SH-SY5Y (cell line): Measurements from ENCODE around the gene KAT8.

Experiments
- GATA2 ChIP-seq: IDR thresholded peaks from 2 replicates; pipeline ENCODE4 v1.6.1; 2011; ENCODE audit warnings: mild to moderate bottlenecking, low read depth, low read length
- GATA3 ChIP-seq: IDR thresholded peaks from 2 replicates; pipeline ENCODE4 v1.6.1; 2011; ENCODE audit warnings: low read depth, mild to moderate bottlenecking, low read length, moderate library complexity

The KAT8 gene

DNA sequence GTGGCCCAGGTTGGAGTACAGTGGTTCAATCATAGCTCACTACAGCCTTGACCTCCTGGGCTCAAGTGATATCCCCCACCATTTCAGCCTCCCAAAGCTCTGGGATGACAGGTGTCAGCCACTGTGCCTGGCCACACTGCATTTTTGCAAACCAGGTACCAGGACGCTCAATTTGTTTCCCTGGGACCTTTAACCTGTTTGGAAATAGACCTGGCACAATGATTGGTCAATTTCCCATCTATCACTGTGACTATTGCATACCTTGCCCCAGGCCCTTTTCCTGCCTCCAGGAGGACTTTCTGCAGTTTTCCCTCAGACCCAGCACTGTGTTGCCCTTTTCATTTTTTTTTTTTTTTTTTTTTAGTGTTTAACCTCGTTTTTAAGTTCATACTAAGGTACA lies 51.4 kb downstream of the KAT8 start:
- no peak for TF ChIP-seq GATA2
- no peak for TF ChIP-seq GATA3

DNA sequence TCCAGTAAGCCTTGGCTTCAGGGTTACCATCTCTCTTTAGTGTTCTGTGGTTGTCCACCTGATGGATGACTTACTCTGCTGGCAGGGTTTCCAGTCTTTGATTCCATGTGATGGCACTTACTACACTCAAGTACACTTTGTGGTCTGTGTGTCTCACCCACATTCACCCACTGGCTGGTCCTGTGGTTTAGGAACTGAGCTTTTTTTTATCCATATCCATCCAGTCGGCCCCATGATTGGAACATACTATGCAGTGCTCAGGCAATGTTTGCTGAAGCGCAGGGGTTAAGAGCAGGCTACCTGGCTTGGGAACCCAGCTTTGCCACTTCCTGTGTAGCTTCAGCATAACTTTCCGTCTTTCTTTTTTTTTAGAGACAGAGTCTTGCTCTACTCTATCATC lies 59.7 kb downstream of the KAT8 start:
- no peak for TF ChIP-seq GATA3

DNA sequence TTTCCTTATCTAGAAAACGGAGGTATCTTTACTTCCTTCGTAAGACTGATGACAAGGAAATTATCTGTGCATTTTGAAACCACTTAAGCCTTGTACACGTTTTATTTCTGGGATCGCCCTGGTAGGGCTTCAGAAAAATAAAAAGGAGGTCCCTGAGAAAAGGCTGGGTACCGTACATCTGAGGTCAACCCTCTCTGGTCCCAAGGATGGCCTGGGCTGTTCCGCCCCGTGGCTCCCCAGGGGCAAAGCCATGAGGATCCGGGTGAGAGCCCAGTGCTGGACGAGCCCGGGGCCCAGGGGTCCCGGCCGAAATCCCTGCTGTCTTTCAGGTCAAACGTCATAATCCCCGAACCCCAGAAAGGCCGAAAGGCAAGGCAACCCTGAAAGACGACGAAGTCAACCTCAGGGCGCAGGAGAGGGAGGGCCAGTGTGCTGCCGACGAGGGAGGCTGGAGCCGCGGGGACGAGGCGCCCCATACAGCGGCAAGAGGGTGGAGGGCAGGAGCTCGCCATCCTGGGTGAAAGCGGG lies 61.8 kb downstream of the KAT8 start:
- no peak for TF ChIP-seq GATA3
- TF ChIP-seq GATA2, result no peak

DNA sequence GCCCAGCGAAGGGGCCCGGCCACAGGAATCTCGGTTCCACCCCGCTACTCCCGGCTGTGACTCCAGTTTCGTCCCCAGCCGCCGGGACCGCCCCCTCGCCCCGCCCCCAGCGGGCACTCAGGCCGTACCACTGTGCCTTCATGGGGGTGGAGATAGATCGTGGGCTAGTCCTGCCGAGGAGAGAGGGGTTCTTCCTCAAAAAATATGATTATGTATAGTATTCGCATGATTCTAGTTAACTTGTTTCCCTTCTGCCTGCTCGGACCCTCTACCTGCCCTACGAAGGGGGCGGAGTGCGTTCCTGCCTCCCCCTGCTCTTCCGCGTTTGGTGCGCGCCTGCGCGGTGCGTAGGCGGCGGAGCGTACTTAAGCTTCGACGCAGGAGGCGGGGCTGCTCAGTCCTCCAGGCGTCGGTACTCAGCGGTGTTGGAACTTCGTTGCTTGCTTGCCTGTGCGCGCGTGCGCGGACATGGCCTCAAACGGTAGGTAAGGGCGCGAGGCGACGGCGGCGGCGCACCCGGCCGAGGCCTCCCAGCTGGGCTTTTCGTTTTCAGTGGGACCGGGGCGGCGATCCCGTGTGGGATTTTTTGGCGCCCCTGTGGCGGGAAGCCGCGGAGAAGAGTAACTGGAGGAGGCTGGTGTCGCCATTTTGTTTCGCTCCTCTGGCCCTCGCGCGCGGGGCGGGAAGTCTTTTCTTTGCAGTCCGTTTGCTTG lies 62.4 kb downstream of the KAT8 start, which contains the start of gene FUS:
Gene FUS, plus strand, starts transcription at position 393 of the 713 bp plus-strand sequence. Its CDS starts 76 bp downstream, at position 469.
- TF ChIP-seq GATA2, result no peak
- TF ChIP-seq GATA3, result no peak
